Fibroblast of skin of right quadriceps (primary cell): ENCODE results near the gene TTYH1.

ENCODE experiments used
- DNase-seq: peaks from one replicate; pipeline ENCODE4 v3.0.0-alpha.2; 2013

TTYH1 gene

DNA sequence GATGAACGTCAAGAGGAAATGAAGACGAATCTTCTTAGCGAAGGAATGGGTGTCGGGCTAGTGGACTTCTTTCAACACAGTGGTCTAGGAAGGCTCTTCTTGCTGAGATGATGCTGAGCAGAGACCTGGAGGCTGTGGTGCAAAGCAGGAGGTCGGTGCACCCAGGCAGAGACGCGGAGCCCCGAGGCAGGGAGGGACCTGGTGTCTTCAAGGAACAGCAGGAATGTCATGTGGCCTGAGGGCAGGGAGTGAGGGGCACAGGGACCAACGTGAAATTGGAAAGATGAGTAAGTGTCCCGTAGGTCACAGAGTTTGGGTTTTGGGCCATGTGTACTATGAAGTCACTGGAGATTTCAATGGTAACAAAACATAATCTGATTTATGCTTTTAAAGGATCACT is 69.2 kb downstream of the TTYH1 start:
- DNase-seq = no peak

DNA sequence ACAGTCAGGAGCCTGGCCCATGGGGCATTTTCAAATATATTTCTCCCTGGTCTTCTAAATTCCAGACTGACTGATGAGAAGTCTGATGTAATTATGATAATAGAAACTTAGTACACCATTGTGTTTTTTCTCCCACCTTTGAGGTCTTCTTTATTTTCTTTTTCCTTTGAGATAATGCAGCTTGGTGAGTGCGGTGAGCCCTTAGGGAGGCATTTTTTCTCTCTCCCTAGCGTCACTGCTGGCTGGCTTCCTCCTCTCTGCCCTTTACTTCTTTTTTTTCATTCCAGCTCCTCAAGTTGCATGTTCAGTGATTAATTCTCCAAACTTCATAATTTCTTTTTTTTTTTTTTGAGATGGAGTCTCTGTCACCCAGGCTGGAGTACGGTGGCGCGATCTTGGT is 70.6 kb downstream of the TTYH1 start:
- DNase-seq = no peak
